PFSK-1 (cell line): ENCODE measurements around the gene PITPNM3.

Experiments used
- FOXP2 ChIP-seq: optimal IDR thresholded peaks from 2 replicates; pipeline ENCODE3; 2011; ENCODE audit warnings: borderline replicate concordance, control low read depth, inconsistent platforms; ENCODE audit not compliant: insufficient read depth; ENCODE audit errors: extremely low read length, extremely low read depth
- POLR2AphosphoS5 ChIP-seq: IDR thresholded peaks from 2 replicates; pipeline ENCODE4 v1.6.1; 2012; ENCODE audit warnings: low read depth, mild to moderate bottlenecking, control low read depth, low read length, moderate library complexity
- REST ChIP-seq, 2 experiments: IDR thresholded peaks; 2 replicates each; pipeline versions ENCODE4 v1.6.1 to v1.8.0; 2011 to 2012; ENCODE audit warnings: low read depth in 2 of 2, low read length in 2 of 2, control low read depth in 1 of 2, inconsistent platforms in 1 of 2, mild to moderate bottlenecking in 1 of 2, moderate library complexity in 1 of 2; ENCODE audit not compliant: insufficient read depth in 1 of 2
- SIN3A ChIP-seq: IDR thresholded peaks from 2 replicates; pipeline ENCODE4 v1.6.1; 2012; ENCODE audit warnings: mild to moderate bottlenecking, low read length, moderate library complexity, borderline replicate concordance; ENCODE audit not compliant: insufficient read depth
- TAF1 ChIP-seq: IDR thresholded peaks from 2 replicates; pipeline ENCODE4 v1.6.1; 2012; ENCODE audit warnings: low read length, control low read depth, borderline replicate concordance; ENCODE audit not compliant: insufficient read depth

The PITPNM3 gene

GRCh38 chr17:6554871-6555330, 1.5 kb downstream of the PITPNM3 start:
- TF ChIP-seq POLR2AphosphoS5 (no peak), SIN3A (no peak), REST (IDR thresholded peaks at IDR 0.05; ENCODE audit: insufficient read depth in 1 of 2, low read depth in 2 of 2, low read length in 2 of 2) (no peak), FOXP2 (no peak), TAF1 (no peak)

GRCh38 chr17:6554342-6554741, 2.0 kb downstream of the PITPNM3 start:
- no peak for TF ChIP-seq SIN3A
- TF ChIP-seq FOXP2: no peak
- TF ChIP-seq TAF1: no peak
- TF ChIP-seq REST (IDR thresholded peaks at IDR 0.05; ENCODE audit: insufficient read depth in 1 of 2, low read depth in 2 of 2, low read length in 2 of 2): no peak
- no peak for TF ChIP-seq POLR2AphosphoS5

- TF ChIP-seq SIN3A: no peak
- TF ChIP-seq FOXP2: no peak
- TF ChIP-seq POLR2AphosphoS5: no peak
- no peak for TF ChIP-seq REST (IDR thresholded peaks at IDR 0.05; ENCODE audit: insufficient read depth in 1 of 2, low read depth in 2 of 2, low read length in 2 of 2)
- TF ChIP-seq TAF1: no peak
Observed at GRCh38 chr17:6551869-6552531, 4.4 kb downstream of the PITPNM3 start.

- TF ChIP-seq FOXP2 (no peak), TAF1 (no peak), REST (IDR thresholded peaks at IDR 0.05; ENCODE audit: insufficient read depth in 1 of 2, low read depth in 2 of 2, low read length in 2 of 2) (no peak), SIN3A (no peak), POLR2AphosphoS5 (no peak)
Observed at GRCh38 chr17:6551356-6551755, 5.0 kb downstream of the PITPNM3 start.
